NK-92 treated with Interleukin-12 subunit alpha and Interleukin-12 subunit beta, amount 100 ng/mL, for 24 hours (cell line): ENCODE measurements around the gene TJP1.
A peak's percentile ranks its signal among the peaks of the same experiment; 100 is the strongest.
"Not testable (repeated sequence)": the region's sequence is repeated elsewhere in the genome, so short reads cannot be mapped to it uniquely, and the experiment has no call there.

Experiments used
- DNase-seq: peaks from one replicate; lab custom pipeline; 2025; lab: John Stamatoyannopoulos, UW

The TJP1 gene

DNA sequence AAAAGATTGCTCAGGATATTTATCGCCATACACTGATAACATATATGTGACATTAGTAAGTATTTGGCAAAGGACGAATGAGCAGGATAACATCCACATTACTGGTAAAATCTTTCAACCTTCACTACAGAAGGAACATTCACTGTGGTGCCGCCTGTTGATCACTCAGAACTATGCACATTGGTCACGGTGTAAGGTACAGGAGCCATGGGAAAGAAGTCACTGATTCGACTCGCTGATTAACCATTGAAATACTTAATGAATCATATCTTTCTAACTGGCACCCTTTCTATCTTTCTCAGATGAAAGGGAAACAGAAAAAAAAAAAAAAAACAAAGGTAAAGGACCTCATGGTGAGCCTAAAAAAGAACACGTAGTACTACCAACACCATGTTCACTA lies 68.8 kb downstream of the TJP1 start:
- DNase-seq = no peak

DNA sequence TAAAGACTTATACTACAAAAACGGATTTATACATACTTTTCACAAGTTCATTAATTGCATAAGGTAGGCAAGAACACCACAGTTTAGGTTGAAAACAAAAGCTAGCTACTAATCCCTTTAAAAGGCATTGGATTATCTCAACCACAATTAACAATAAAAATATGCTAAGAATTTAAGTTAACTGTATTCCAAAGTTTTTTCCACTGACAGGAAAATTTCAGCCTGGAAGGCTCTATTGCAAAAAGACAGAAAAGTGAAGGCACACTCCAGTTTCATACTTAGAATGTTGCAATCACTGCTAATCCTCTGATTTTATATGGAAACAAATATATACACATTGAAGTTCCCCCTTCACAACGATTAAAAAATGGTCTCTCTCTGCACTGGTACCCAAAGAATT lies 71.5 kb downstream of the TJP1 start:
- no peak for DNase-seq

DNA sequence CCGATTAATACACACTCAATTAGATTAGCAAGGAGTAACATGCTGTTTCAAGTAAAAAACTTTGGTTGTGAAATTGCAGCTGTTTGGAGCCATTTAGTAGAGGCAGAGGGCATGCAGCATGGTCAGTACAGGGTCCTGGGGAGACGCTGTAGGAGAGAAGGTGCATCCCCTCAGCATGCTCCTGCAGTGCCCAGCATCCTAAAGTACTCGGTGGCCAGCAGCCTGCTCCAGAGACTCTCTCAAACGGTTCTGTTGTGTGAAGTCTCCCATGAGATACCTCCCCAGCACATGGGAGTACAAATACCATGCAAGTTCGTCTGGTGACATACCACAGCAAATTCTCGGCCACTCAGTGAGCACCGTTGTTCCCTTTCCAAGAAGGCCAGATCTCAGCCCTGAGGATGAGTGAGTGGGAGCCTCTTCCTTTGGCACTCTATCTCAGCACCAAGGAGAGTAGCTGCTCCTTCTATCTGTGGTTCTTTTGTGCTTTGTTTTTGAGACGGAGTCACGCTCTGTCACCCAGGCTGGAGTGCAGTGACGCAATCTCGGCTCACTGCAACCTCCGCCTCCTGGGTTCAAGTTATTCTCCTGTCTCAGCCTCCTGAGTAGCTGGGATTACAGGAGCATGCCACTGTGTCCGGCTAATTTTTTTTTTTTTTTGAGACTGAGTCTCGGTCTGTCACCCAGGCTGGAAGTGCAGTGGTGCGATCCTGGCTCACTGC lies 72.7 kb downstream of the TJP1 start:
- no peak for DNase-seq

DNA sequence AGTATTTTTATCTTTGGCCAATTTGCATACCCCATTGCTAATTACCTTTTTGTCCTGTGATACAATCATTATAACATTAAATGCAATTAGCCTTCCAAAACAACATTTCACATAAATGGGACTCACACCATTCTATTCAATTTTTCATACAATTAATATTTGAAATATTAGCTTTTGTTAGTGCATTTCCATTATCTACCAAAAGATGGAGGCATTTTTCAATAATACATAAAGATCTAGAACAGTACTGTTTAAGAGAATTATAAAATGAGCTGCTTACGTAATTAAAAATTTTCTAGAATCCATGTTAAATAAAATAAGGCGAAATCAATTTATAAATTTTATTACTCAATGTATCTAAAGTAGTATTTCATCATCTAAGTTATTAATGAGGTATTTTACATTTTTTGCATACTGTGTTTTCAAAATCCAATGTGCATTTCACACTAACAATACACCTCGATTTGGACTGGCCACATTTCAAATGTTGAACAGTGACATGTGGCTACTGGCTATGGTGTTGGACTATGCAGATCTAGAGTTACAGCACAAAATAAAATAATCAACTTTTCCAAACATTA lies 74.3 kb downstream of the TJP1 start:
- DNase-seq = no peak

DNA sequence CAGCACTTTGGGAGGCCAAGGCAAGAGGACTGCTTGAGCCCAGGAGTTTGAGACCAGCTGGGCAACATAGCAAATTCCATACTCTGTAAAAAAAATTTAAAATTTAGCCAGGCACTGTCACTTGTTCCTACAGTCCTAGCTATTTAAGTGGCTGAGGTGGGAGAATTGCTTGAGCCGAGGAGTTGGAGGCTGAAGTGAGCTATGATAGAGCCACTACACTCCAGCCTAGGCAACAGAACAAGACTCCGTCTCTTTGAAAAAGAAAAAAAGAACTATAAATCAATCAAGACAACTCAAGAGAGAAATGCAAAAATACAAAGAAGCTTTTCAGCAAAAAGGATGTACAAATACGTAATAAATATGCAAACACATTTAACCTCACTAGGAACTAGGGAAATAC lies 78.8 kb downstream of the TJP1 start:
- no peak for DNase-seq

DNA sequence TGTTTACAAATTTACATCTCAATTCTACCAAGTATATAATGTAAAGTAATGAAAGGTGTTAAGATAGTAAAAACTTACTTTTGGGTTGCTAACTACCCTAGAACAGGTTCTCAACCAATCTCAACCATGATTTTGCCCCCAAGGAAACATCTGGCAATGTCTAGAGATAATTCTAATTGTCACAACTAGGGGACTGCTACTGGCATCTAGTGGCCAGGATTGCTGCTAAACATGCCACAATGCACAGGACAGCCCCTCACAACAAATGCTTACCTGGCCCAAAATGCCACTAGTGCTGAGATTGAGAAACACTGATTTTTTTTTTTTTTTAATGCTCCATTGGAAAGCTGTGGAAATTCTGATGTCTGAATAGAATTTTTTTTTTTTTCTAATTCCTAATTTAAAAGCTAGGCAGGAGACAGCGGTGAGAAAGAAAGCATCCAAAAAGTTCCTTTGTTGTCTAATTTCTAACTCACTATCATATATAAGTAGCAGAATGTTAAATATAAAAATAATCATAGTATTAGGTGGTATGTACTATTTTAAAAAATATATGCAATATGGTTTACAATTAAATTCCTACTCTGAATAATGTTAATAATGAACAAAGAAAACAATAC lies 81.5 kb downstream of the TJP1 start:
- DNase-seq = no peak

DNA sequence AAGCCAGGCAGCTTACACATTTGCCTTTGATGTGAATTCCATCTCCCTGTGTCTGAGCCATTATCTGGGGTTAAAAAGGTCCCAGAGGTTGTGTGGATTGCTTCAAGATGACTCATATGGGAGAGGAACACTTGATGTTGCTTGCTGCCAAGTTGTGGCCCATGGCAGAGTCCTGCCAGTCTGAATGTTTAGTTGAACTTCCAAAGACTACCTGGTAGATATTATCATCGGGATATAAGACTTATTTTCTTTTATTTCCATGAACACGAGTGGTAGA lies 85.6 kb downstream of the TJP1 start:
- DNase-seq = no peak

DNA sequence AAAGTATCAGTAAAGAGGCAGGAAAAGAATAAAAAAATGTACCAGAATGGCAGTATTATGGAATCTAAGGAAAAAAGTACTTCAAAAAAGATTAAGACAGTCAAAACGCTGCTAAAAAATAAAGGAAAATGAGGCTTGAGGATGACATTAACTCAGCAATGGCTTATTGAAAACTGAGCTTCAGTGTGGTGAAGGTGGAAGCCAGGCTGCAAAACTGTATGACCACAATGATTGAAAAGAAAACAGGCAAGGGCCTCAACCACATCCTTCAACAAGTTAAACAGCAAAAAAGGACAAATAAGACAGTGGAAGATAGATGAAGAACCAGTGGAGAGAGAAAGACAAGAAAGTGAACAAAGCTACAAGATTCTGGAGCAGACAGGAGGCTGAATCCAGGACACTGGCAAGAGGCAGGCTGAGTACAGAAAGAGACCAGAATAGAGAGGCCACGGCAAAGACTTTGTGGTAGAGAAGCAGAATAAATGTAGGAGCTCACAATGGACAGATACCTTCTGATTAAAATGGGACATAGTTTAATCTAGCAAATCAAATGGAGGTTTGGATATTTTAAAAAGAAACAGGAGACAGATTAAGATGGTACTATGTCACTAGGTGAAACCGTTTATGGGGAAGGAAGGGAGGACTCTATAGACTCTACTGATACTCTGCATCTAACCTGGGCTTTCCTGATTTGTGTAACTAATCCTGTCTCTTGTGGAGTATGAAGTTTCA lies 86.1 kb downstream of the TJP1 start:
- no peak for DNase-seq

DNA sequence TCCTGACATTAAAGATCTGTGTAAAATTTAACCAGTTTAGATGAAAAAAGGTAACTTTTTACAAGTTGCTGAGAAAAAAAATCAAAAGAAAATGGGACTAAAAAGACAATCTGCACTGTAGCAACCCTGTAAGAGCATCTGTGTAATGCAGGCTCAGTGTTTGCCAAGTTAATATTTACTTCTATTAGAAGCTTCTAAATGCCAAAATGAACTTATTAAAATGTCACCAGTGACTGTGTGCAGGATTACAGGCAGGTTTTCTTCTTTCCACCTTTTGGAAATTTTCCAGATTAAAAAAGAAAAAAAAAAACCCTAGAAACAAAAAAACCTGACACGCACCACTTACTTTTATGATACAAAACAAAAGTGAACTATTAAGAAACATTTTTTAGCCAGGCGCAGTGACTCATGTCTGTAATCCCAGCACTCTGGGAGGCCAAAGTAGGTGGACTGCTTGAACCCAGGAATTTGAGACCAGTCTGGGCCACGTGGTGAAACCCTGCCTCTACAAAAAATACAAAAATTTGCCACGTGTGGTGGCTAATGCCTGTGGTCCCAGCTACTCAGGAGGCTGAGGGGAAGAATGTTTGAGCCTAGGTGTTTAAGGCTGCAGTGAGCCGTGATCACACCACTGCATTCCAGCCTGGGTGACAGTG lies 87.2 kb downstream of the TJP1 start:
- no peak for DNase-seq

DNA sequence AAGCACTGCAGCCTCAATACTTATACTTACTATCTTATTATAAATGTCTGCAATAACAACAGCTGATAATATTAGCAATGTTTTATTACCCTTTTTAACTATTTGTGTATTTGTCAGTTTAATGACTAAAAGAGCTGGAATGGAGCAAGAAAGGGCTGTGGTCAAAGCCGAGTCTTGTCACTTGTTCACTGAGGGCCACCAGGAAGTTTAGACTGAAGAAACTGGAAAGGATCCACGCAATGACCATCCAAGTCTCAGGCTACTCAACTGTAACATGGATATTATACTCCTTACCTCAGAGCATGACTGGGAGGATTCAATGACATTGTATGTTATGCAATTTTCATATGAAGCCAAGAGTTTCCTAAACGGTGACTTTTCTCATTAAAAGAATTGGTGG lies 90.4 kb downstream of the TJP1 start:
- no peak for DNase-seq

DNA sequence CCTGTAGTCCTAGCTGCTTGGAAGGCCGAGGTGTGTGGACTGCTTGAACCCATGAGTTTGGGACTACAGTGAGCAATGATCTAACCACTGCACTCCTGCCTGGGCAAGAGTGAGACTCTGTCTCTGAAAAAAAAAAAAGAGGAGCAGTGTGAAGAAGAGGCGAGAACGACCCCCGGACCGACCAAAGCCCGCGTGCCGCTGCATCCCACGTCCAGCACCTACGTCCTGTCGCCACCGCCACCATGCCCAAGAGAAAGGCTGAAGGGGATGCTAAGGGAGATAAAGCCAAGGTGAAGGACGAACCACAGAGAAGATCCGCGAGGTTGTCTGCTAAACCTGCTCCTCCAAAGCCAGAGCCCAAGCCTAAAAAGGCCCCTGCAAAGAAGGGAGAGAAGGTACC lies 91.8 kb downstream of the TJP1 start:
- not testable (repeated sequence) for DNase-seq

DNA sequence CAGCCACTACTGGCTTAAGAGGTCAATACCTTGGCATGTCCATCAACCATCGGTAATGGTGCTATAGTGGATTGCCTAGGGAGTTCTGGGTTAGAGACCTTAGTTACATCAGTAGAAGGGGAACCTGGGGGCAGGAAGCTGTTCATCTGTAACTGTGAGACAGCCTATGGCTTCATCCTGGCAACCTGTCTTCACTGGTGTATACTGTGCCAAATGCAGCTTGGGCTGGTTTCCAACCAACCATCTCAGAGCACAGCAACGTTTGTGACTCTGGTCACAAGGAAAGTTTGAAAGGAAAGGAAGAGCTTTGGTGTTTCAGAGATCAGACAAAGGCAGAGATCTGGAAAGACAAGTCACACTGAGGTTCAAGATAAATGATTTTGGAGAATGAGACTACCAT lies 93.8 kb downstream of the TJP1 start:
- no peak for DNase-seq

DNA sequence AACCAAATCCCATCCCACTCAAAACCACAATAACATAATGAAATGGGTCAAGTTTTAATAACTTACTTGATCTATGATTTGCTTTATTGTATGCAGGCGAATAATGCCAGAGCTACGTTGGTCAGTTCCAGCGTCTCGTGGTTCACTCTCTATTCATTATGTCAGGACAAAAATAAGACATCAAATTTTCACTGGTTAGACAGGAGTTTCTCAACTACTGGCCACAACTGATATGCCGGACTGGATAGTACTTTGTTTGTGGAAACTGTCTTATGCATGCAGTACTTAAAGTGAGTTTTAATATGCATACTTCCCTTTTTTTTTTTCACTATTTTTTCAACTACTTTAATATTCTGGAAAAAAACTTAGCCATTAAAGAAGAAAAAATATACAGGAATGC lies 94.4 kb downstream of the TJP1 start:
- no peak for DNase-seq

DNA sequence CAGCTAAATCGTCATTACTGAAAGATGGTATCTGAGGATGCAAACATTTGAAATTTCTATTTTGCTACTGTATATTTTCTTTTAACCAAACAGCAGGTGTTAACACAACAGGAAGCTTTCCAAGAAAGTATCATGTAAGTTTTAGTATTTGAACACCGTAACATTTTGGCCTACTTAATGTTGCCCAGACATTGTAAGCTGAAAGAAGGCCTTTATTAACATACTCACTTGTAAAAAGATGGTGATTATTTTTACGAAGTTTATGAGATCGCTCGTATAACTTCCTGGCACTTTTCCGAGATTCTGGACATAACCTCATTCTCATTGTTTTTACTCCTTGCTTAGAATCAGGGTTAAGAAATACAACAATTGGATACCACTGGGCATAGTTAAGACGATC lies 95.7 kb downstream of the TJP1 start:
- no peak for DNase-seq

DNA sequence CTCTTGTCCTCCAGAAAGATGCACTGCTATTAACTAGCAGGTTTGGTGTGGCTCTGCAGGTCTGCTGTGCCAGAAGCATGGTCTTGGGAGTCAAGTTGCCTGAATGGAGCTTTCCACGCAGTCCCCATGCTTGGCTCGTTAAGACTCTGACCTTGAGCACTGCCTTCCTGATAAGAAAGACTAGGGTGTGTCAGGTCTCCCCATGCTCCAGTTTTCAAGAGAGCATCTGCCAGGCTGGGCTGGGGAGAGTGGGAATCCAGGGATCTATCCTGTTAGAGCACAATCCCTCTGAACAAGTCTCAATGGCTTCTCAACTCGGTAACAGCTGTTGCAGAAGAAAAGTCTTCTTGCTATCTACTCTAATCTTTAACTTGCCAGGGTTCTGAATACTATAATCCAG lies 98.2 kb downstream of the TJP1 start:
- no peak for DNase-seq

DNA sequence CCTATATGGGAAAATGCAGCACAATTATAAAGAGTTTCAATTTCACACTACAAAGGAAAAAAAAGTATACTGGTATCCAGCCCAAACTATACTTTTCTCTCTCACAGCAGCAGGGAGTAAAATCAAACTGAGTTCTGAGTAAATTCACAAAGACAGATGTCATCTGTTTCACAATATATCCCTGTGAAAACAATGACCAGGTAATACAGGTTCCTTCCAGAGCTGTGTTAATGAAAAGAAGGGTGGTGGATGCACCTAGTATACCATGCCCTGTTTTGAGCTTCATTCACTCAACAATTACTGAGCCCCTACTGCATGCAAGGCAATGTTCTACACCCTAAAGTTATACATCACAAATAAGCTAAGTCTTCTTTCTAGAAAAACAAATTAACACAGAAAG lies 108.5 kb downstream of the TJP1 start:
- no peak for DNase-seq

DNA sequence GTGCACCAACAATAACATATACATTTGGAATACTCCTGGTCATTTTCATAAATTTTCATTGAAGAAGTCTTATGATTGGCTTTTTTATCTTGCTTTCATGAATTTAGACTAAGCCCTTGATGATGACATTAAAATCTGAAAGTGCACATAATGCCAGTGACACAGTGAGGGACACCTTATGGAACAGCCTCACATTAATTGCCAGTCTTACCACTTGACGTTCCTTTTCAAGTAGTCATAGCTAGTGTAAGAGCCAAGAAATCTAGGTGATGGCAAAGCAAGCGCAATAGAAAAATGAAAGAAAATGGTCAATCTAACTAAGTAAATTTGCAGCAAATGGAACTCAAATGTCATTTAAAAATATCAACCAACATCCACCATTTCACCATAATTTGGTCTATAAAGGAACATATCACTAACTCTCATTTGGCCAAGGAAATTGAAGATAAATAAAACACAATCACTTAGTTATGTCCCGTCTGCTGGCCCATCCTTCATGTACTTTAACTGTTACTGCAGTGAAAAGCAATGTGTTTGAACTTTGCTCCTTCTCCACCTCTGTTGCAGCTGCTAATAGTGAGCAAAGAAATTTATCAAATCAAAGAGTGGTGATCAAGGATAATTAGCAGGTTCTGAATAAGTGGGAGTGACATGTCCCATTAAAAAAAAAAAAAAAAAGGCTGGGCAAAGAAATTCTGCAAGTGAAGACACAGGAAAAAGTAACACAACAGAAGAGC lies 110.0 kb downstream of the TJP1 start:
- DNase-seq = no peak

DNA sequence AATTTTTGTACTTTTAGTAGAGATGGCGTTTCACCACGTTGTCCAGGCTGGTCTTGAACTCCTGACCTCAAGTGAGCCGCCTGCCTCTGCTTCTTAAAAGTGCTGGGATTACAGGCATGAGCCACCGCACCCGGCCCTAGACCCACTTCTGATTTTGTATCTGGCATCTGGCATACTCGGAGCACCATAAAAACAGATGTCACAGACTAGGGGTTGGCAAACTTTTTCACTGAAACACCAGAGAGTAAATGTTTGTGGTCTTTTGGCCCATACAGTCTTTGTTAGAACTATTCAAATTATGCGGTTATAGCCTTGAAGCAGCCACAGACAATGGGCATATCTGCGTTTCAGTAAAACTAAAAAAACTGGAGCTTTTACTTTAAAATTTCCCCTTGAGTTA lies 110.7 kb downstream of the TJP1 start:
- no peak for DNase-seq

DNA sequence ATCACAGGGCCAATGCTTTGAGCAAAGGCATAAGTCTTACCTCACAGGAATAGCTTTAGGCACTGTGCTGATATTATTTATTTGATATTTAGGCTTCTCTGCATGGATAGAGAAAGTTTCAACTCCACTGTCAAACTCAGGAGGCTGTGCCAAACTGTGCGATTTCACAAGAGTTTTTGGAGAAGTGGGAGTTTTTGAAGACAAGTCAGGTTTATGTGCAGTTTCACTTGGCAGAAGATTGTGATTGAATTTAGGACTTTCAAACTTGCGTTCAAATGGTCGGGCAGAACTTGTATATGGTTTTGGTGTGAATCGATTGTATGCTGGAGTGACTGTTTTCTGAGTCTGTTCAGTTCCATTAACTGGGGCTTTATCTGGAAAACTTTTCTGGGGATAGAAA lies 113.7 kb downstream of the TJP1 start:
- no peak for DNase-seq

DNA sequence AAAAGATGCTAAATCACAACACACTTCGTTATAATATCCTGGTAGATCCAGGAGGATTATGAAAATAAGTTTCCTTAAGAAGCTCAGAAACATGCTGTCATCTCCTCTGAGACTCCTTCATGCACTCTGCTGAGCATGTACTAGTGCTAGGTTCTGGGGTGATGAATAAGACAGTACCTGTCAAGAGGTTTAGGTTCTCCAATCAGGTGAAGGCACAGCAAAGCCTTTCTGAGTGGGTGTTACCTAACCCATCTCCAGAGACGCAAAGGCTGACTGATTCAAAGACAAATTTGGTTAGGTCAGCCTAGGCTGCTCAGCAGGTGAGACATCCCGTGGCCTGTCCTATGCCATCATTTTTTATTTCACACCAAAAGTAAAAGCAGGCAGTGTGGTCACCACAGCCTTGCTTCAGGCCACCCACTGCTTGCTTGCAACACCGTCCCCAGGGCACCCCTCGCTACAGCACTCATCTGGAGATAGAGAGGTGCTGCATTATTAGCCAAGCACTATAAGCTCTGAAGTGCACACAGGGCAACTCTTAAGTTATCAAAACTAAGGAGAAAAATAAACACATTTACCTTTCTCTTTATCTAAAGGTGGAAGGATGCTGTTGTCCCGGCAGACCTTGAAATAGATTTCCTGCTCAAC lies 117.2 kb downstream of the TJP1 start:
- peak; percentile 82 for DNase-seq

DNA sequence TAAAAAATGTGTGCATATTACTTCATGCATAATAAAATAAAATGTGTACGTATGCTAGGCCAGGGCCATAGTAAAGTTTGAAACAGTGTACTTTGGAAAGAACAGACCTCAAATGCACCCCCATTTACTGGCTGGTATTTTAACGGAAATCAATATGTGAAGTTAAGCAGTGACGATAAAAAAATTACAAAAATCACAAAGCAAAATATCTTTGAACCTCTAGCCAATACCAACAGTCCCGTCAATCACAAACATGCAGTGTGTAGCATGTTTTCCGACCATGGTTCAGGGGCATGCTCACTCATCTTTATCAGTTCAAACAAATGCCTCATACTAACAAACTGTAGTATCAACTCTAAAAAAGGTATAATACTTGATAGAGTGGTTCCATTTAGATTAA lies 121.1 kb downstream of the TJP1 start:
- DNase-seq = no peak

DNA sequence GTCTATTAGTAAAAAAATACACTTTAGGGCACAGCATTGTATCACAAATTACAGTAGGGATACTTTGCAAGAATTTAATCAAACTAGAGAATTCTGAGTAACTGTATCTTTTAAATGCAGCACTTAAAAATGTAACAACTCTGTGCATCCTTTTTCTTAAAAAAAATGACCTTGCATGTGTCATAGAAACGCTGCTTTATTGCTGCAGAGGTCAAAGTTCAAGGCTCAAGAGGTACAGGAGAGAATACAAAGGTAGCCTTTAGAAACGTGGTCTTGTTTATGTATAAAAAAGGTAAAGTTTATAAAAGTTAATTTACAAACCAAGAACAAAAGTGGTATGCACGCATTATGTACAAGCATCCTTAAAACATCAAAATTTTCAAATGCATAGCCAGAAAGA lies 122.0 kb downstream of the TJP1 start:
- no peak for DNase-seq
